LHCN-M2 (cell line): Measurements from ENCODE around the gene KARS1. TPM values are rescaled to one million over a fixed set of nuclear protein-coding genes. Genes with fewer than 3 reads are reported as not detected.

Experiments used
- DNase-seq: peaks from one replicate; pipeline ENCODE4 v3.0.0-alpha.2; 2012; ENCODE audit warnings: low read depth
- polyA plus RNA-seq: library from polyadenylated mRNA; unstranded; fragments of >200 nt; gene quantifications from one replicate; pipeline ENCODE4 v1.2.1, GENCODE V29; 2012; ENCODE audit warnings: missing spikeins
- total RNA-seq: library from RNA; depleted of rRNA; stranded (reverse); fragments of >200 nt; gene quantifications from 2 replicates; pipeline ENCODE4 v1.2.3, GENCODE V29; 2014; rRNA removed

The KARS1 gene
- total RNA-seq = 198 and 202 TPM in 2 replicates
- 123 TPM for polyA plus RNA-seq

DNA sequence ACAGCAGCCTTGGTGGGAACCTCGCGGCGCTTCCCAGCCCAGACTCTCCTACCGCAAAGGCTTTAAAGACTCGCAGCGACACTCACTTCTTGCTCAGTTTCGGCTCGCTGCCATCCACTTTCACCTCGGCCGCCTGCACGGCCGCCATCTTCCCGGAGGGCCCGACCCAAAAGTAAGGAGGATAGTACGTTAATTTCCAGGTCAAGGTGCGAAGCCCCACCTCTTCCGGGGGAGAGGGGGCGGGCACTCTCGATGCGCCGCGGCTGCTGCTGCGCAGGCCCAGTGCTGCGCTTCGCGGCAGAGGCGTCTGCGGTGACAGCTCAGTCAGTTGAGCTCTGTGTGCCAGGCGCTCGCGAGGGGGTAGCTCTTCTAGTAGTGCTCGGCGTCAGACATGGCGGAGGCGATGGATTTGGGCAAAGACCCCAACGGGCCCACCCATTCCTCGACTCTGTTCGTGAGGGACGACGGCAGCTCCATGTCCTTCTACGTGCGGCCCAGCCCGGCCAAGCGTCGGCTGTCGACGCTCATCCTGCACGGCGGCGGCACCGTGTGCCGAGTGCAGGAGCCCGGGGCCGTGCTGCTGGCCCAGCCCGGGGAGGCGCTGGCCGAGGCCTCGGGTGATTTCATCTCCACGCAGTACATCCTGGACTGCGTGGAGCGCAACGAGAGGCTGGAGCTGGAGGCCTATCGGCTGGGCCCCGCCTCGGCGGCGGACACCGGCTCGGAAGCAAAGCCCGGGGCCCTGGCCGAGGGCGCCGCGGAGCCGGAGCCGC is at the start of gene KARS1, which contains the start of gene TERF2IP:
TSS of gene KARS1 (minus strand) at position 174 of the 773 bp plus-strand sequence. CDS start at position 148, 26 bp downstream.
TSS of gene TERF2IP (plus strand) at position 282 of the 773 bp plus-strand sequence. CDS start at position 392, 110 bp downstream.
- peak; percentile 90 for DNase-seq

DNA sequence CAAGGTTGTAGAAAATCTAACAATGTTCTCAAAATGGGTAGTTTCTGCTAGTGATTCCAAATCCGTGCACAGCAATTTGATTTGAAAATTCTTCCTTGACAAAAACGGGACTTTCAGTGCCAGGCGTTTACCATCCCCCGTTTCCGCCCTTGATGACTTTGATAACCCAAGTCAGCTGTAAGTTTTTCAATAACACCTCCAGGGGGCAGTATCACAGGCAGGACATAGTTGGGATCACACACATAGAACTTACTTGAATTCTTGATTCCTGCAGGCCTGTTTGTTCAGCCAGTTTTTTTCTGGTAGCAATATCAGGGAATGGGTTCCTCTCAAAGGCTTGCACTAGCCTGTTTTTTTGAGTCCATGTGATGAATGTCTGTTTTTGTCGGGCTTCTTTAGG is 48.2 kb upstream of the KARS1 start:
- no peak for DNase-seq

DNA sequence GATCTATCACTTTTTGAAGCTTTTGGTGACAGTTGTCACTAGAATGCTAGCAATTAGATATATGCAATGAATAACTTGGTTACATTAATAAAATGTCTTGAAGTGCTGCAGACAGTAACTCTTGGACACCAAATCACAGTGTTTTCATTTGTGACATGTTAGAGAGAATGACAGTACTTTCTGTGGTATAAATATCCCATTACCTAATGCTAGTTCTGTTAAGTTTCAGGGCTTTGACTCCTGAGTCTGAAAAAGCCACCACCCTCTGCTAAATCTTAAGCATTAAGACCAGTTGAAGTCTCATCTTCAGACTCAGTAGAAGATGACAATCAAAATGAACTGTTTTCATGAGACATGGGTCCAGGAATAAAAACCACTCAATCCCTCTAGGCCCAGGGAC is 39.9 kb upstream of the KARS1 start:
- no peak for DNase-seq

DNA sequence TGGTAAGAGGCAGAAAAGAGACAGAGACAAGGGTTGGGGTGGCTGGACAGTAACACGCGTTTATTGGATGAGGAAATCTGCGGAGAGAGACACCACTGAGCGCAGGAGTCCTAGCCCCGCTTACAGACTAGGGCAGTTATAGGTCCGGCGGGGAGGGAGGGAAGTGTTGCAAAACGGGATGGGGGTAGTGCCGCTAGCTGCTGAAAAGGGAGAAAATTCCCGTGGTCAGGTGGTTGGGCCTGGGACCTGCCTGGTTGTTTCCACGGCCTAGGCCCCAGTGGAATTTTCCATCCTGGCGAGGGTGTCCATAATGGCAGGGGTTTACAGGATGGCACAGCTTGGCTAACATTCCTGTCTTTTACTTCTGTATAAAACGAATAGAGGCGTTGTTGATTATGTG is 34.8 kb upstream of the KARS1 start:
- no peak for DNase-seq

DNA sequence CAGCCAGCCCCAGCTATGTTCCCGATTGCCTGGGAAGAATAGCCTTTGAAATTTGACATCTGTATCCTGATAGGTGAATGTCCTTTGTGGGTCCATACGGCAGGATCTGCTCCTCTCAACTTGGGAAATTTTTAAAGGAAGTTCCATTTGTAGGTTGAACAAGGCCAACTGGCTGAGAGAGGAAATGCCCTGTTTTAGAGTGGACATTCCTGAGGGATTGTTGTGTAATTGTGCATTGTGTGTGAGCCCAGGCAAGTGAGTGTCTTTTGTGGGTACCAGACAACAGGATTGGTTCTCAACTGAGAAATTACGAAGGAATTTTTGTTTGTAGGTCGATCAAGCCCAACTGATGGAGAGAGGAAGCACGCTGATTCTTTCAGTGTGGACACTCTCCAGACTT is 31.9 kb upstream of the KARS1 start:
- DNase-seq = no peak

DNA sequence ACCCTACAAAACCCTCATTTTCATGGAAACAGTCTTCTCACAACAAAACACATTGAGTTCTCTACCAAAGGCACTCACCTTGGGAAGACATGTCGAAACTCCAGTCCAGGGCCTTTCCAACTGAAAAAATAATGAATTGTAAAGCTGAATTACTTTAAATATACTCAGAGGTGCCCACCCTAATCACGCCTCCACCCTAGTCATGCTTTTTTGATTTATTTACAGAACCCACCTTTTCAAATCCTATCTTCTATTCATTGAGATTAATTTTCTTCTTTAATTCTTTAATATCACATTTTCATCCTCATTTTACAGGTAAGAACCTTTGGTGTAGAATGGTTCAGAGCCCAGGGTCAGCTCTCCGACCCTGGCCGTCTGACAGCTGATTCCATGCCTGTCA is 29.4 kb upstream of the KARS1 start, which contains the start of gene CPHXL2:
TSS of gene CPHXL2 (minus strand) at position 101 of the 400 bp plus-strand sequence. CDS start at position 91, 10 bp downstream.
- no peak for DNase-seq

DNA sequence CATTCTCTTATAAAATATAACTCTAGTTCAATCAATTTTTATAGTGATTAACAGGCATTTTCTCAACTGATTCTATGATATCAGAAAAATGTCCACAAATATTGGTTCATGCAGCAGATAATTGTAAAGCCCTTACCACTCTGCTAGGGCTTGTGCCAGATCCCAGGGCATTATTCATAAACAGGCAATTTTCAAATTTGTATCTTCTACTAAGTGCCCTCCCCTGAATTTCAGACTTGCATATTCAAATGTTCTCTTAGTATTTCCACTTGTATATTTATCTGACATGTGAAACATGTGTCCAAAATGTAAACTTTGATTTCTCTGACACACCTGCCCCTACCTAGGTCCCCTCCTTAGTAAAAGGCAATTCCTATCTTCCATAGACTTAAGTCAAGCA is 20.0 kb upstream of the KARS1 start:
- DNase-seq = no peak

DNA sequence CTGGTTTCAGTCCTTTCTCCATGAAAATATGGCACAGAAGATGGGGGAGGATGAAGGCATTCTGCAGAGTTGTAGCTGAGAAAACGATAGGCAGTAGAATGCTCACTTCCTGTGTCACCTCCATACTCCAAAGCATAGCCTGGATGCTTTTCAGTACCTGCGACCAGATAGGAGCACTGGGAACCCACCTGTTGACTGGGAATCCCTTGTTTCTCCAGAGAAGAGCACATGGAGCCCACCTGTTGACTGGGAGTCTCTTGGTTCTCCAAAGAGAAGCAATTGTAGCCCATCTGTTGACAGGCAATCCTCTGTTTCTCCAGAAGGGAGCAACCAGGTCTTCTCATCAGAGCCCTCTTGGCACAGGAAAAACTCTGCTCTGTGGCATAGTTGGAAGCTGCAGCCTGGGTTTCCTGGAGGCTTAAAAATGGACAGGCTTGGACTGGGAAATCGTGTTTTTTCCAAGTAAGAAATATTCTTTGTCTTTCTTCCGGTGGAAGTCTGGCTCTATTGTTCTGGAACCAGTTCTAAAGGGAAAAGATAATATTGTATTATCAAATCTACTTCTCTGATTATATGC is 13.3 kb upstream of the KARS1 start:
- no peak for DNase-seq

DNA sequence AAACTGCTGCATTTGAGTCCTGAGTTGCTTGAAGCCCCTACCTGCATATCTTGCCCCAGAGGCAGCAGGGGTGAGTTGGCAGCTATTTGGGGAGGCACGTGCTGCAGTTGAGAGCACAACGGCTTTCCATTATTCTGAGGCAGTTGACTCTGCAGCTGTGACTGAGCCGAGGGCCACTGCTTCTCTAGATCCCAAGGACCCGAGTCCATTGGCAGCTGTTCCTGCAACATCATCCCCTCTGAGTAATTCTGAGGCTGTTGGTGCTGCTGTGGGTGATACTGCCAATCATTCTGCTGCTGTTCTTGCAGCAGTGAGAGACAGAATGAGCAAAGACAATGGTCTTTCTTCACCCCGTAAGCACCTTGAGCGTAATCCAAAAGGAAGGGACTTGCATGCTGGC is 12.9 kb upstream of the KARS1 start:
- peak; percentile 61 for DNase-seq

DNA sequence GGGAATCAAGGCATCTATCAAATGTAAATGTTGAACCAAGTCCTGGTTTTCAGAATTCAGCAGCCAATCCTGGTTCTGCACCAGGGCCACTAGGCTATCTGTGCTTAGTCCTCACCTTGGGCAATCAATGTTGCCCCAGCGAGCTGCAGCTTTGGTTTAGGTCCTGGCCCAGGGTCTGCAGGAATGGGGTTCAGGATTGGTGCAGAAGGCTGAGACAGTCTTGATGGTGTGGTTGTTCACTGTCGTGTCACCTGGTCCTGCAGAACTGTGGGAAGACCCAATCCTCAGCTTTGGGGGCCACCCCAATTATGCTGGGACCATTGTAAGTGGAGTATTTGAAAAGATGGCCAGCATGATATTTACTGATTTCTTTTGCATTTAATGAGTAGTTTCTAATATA is 10.7 kb upstream of the KARS1 start:
- DNase-seq = no peak

DNA sequence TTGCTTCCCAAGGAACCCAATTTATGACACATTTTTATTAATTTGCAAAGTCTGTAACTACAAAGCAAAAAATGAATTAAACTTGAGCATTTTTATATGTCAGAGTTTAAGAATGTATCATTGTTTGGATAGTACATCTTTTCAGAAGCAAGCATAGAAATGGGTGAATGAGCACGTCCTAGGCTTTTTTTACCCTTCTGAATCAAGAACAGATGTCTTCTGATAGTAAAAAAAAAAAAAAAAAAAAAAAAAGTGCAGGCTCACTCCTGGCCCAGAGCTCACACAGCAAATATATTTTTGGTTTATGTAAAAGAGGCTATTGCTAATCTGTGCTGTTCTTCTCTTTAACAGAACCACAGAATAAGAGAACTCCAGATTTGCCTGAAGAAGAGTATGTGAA is 6.5 kb upstream of the KARS1 start:
- peak; percentile 18 for DNase-seq

DNA sequence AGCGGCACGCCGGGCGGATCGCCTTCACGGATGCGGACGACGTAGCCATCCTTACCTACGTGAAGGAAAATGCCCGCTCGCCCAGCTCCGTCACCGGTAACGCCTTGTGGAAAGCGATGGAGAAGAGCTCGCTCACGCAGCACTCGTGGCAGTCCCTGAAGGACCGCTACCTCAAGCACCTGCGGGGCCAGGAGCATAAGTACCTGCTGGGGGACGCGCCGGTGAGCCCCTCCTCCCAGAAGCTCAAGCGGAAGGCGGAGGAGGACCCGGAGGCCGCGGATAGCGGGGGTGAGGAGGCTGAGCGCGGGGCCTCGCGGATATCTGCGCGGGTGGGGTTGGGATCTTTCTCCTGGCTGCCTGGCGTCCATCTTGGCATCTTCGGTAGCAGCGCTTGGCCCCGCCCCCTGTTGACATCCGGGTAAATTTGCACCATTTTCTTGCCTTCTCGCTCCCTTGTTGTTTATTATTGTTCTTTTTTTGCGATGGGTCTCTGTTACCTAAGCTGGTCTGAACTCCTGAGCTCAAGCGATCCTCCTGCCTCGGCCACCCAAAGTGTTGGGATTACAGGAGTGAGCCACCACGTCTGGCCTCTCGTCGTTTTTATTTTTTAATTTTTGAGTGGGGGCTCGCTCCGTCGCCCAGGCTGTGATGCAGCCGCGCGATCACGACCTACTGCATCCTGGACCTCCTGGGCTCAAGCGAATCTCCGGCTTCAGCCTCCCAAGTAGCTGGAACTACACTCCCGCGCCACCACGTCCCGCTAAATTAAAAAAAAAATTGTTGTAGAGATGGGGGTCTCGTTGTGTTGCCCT is 1.0 kb upstream of the KARS1 start:
- DNase-seq = peak; percentile 65

DNA sequence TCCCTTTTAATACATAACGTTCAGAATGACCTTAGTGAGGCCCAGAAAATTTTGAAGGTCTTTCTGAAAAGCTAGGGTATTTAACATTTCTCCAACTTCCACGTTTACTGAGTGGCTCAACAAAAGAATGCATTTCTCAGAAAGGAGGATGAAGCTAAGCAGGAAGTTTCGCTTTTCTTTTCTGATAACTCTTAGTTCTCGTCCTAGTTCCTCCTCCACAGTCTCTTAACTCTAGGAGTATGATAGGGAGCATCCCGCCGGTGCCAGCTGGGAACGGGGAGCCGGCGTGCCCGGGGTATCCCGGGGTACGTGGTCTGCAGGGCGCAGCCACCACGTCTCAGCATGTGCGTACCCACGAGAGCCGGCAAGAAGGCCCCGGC is 363 bp downstream of the KARS1 start:
- no peak for DNase-seq

DNA sequence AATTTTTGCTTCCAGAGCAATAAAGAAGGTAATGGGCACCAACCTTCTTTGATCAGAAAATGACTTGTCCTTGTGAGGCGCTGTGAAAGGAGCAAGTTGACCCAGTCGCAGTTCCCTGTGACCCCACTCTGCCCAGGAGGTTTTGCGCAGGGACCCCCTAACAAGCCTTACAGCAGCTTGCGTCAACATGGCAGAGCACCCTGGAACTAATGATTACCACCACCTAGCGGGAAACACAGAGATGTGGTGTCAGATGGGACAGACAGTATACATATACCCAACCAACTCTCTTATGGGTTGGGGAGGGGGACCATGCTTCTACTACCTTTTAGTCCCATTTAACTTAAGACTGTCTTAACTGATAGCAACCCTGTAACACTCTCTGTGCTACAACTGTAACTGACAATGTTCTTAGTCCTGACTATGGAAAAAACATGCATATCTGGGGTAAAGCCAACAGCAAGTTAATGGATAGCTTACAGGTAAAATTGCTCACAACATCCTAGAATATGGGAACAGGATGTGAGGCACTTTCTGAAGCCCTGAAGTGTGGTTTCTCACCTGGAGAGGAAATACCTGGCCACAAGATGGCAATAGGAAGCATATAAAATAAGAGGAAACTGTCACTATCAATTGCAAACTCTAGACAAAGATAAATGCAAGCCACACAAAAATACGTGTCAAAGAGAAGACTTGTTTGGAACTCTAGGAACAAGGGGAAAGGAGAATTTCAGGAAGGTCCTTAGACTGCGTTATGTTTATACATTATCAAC is 3.0 kb downstream of the KARS1 start:
- no peak for DNase-seq

DNA sequence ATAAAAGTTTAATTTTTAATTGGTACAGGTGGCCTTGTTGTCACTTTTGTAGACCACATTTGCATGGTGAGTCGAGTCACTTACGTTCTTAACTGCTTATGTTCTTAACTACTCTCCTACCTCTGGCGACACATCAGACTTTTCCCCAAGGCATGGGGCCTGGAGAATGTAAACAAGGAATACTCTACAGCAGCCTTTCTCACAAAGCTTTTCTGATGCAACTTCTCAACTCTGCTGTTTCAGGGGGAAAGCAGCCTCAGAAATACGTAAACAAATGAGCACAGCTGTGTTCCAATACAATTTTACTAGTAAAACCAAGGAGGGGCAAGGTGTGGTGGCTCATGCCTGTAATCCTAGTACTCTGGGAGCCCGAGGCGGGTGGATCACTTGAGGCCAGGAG is 6.9 kb downstream of the KARS1 start:
- no peak for DNase-seq

DNA sequence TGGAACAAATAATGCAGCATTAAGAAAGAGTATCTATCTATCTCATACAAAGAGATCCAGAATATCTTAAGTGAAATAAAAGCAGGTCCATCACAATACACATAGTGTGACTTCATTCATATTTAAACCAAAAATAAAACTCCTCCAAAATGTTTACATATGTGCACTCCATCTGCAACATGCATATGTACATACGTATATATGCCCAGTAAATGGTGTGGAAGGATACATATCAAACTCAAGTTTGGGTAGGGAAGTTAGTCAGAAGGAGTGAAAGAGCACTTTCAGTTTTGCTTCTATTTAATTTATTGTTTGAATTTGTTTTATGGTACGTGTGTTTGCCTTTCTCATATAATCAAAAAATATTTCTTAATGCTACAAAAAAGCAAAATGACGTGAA is 12.4 kb downstream of the KARS1 start:
- no peak for DNase-seq

DNA sequence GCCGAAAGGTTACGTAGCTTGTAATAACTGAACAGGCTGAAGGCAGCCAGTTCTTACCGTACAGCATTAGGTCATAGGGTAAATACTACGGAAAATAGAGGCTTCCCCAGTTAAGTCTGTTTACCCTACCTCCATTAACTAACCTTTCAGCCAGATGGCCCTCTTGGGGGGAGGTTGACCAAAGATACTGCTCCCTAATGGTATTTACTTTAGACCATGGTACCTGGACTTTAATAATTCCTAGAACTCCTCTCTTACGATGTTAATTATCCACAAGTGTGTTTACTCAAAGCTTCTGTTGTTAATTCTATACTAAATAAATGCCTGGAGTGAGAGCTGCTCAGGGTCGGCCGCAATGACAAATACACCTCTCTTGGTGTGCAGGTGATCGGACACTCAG is 14.6 kb downstream of the KARS1 start:
- DNase-seq = no peak

DNA sequence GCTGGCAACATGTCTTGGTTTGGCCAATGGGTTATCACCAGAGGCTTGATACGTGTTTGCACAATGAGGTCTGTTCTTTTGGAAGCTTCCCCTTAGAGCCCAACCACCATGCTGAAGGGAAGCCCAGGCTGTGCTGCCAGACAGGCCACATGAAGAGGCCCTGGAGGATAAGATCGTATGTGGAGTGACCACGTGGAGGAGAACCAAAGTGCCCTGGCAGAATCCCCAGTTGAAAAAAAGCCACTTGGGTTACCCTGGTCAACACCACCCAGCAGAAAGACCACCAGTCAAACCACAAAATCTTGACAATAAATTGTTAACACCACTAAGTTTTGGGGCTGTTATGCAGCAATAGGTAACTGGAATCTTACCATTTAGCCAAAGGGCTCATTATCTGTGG is 17.4 kb downstream of the KARS1 start:
- no peak for DNase-seq

DNA sequence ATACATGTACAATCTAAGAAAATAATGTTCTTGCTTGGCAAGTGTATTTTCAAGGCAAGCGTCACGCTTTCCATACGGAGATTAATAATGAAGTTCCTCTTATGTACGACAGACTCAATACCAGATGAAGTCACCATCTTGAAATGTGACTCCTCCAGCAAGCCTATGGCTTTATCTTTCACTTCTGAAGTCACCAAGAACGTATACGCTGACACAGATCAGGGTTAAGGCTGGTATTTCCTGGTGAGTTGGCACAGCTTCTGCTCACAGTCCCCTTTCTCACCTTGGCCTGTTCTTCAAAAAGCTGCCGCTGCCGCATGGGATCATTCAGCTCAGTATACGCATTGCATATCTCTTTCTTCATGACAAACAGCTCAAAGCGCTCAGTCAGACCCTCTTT is 18.3 kb downstream of the KARS1 start:
- DNase-seq = no peak

DNA sequence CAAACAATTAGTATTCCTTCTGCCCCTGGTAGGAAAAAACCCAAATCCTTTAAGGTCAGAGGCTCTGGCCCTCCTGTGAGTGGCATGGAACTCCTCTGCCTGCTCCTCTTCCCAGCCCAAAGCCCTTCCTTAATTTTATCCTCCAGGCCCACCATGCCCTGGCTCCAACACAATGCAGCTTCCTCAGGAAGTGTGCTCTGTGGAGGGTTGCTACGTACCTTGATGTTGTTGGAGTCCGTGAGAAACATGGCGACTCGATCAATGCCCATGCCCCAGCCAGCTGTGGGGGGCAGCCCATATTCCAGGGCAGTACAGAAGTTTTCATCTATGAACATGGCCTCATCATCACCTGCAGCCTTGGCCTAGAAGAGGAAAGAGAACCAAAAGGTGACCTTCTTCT is 19.1 kb downstream of the KARS1 start:
- DNase-seq = no peak

DNA sequence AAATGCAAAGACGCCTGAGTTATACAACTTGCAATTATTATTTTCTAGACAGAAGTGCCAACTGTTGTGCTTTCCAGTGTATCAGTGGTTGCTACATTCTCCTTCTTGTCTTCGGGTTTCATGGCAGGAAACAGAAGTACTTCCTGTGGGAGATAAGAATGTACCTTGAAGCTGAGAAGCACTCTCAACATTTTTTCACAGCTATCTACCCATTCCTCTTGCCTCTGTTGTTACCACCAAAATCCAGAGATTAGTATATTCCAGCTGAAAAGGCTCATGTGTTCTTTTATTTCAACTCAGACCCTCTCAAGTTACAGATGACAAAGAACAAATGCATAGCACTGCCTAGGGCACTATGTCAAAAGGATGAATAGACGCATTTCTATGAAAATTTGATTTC is 19.6 kb downstream of the KARS1 start:
- no peak for DNase-seq

DNA sequence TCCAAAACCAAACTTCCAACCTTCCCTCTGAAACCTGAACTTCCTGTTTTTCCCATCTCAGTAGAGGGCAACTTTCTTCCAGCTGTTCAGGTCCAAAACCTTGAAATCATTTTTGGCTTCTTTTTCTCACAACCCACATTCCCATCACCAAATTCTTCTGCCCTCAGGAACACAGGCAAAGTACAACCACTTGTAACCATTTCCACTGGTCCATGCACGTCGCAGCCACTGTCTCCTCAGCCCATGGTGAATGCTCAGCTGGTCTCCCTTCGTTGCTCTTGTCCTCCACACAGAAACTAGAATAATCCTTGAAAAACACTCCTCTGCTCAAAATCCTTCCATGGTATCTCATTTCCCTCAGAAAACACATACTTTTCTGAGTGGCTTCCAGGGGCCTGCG is 20.7 kb downstream of the KARS1 start:
- DNase-seq = no peak
